Eye (tissue), 1 donor: Measurements from ENCODE around the gene ZC3H18.

Experiments used
- DNase-seq: peaks from one replicate; pipeline ENCODE4 v3.0.0-alpha.2; 2015

ZC3H18 gene

DNA sequence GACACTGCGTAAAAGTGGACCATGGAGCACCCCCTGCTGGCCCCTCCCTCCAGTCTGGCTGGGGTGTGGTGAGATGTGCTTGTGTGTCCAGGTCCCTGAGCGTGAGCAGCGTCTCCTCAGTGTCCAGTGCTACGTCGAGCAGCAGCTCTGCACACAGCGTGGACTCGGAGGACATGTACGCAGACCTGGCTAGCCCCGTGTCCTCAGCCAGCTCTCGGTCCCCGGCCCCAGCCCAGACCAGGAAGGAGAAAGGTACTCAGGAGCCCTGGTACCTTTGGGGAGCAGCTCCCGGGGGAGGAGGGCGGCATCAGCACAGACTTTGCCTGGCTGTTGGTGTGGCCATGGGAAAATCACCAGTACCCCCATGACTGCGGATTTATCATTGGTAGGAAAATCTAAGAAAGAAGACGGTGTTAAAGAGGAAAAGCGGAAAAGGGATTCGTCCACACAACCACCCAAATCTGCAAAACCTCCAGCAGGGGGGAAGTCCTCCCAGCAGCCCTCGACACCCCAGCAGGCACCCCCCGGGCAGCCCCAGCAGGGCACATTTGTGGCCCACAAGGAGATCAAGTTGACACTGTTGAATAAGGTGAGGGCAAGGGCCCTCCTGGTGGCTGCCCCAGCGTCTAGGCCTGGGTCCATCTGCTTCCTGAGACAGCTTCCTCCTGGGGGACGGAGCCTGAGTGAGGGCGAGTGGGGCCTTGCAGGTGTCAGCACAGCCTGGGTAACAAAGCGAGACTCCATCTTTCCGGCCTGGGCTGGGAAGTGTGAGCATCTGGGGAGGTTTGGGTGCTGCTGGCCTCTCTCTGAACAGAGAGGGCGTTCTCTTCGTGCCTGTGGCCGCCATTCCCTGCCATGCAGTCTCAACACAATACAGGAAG, 57.6 kb downstream of the ZC3H18 start:
- no peak for DNase-seq

DNA sequence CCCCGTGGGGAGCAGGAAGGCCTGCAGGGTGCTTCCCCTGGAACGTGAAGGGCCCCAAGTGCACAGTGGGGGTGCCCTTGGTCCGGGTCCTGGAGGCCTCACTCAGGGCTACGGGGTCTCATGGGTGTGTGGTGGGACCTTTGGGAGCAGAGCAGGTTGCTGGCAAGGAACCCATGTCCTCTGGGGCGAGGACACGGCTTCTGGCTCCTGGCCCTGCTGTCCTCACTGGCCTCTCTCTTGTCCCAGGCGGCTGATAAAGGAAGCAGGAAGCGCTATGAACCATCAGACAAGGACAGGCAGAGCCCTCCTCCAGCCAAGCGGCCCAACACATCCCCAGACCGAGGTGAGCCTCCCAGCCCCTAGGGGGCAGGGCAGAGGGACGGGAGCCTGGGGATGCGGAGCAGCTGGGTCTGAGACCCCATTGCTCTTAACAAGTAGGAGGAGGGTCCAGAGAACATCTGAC, 58.3 kb downstream of the ZC3H18 start:
- peak; percentile 25 for DNase-seq

GRCh38 chr16:88629835-88630234, 59.6 kb downstream of the ZC3H18 start:
- no peak for DNase-seq

DNA sequence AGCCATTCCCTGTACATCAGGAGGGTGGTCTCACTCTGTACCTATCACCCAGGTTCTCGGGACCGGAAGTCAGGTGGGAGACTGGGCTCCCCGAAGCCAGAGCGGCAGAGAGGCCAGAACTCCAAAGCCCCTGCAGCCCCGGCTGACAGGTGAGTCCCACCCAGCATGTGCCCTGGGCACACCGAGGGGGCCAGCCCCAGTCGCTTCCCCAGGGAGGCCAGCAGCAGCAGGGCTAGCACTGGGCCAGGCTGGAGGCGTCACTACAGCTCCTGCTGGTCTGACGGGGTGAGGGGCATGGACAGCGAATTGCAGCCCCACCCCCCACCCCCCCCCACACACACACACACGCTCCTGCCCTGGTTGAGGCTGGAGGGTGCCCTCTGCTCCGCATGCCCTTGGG, 60.2 kb downstream of the ZC3H18 start:
- no peak for DNase-seq

DNA sequence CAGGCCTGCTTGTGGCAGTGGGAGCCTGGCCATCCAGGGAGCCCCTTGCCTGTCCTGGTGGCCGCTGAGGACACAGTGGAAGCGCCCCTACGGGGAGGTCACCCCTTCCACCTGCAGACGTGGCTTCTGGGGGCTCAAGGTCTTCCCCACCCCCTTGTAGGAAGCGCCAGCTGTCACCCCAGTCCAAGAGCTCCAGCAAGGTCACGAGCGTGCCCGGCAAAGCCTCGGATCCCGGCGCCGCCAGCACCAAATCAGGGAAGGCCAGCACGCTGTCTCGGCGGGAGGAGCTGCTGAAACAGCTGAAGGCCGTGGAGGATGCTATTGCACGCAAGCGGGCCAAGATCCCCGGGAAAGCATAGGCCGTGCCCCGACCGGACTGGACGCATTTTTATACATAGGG, 60.7 kb downstream of the ZC3H18 start:
- DNase-seq = no peak

- no peak for DNase-seq
Observed at GRCh38 chr16:88631384-88631783, 61.2 kb downstream of the ZC3H18 start.

GRCh38 chr16:88631920-88632586, 61.9 kb downstream of the ZC3H18 start:
- DNase-seq = no peak

DNA sequence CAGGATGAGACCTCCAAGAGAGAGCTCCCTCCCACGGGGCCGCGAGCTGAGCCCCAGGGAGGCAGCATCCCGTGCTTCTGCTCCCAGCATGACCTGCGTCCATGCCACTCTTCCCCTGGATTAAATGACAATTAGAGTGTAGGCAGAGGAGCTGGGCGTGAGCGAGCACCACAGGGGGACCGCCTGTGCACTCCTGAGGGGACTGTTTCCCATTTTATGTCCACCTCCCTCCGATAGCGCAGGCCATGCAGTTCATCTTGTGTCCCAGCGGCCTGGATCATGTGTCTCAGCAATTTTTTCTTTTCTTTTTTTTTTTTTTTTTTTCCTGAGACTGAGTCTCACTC, 62.4 kb downstream of the ZC3H18 start:
- no peak for DNase-seq

GRCh38 chr16:88633684-88634140, 63.5 kb downstream of the ZC3H18 start:
- peak; percentile 18 for DNase-seq

GRCh38 chr16:88634141-88634993, 64.2 kb downstream of the ZC3H18 start:
- DNase-seq = peak; percentile 42

GRCh38 chr16:88634994-88635670, 64.9 kb downstream of the ZC3H18 start:
- no peak for DNase-seq

GRCh38 chr16:88635671-88636319, 65.6 kb downstream of the ZC3H18 start:
- no peak for DNase-seq

- no peak for DNase-seq
Observed at GRCh38 chr16:88636488-88637265, 66.5 kb downstream of the ZC3H18 start.

GRCh38 chr16:88638323-88639230, 68.4 kb downstream of the ZC3H18 start, which contains the start of gene IL17C:
Gene IL17C, plus strand, starts transcription at chr16:88638572. Its CDS starts 70 bp downstream, at chr16:88638642.
- DNase-seq = no peak

DNA sequence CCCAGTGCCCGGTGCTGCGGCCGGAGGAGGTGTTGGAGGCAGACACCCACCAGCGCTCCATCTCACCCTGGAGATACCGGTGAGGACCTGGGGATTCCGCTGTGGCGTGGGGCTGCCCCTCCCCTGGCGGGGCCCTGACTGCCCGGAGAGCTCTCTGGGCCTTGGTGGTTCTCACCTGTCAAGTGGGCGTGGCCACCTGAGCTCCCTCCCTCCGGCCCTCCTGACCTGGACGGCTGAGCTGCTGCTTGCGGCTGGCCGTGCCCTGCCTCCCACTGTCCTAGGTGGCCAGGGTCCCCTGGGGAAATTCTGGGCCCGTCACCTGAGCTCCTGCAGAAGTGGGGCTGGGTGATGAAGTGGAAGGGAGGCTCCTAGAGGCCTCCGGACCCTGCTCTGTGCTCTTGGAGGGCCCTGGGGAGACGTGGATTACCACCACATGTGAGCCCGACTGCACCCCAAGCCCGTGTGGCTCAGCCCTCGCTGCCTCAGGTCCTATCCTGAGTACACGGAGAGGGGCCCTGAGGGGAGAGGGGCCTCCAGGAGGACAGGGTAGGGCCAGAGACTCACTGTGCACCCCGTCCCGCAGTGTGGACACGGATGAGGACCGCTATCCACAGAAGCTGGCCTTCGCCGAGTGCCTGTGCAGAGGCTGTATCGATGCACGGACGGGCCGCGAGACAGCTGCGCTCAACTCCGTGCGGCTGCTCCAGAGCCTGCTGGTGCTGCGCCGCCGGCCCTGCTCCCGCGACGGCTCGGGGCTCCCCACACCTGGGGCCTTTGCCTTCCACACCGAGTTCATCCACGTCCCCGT, 69.2 kb downstream of the ZC3H18 start:
- peak; percentile 36 for DNase-seq

DNA sequence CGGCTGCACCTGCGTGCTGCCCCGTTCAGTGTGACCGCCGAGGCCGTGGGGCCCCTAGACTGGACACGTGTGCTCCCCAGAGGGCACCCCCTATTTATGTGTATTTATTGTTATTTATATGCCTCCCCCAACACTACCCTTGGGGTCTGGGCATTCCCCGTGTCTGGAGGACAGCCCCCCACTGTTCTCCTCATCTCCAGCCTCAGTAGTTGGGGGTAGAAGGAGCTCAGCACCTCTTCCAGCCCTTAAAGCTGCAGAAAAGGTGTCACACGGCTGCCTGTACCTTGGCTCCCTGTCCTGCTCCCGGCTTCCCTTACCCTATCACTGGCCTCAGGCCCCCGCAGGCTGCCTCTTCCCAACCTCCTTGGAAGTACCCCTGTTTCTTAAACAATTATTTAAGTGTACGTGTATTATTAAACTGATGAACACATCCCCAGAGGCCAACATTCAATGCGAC, 69.9 kb downstream of the ZC3H18 start:
- no peak for DNase-seq

- DNase-seq = no peak
Observed at GRCh38 chr16:88640498-88641247, 70.5 kb downstream of the ZC3H18 start.
